HUDEP-2 (cell line): Measurements from ENCODE around the gene DST.

ENCODE experiments used
- DNase-seq, 76 experiments: peaks; one replicate each; lab custom pipeline; 2025; ENCODE audit not compliant: unreplicated experiment in 76 of 76; lab: John Stamatoyannopoulos, UW

DST gene

GRCh38 chr6:56450376-56450775 lies 192.3 kb downstream of the DST start:
- no peak for DNase-seq

GRCh38 chr6:56448046-56448445 lies 194.6 kb downstream of the DST start:
- peak in 1 of 76 experiments; percentile 3 for DNase-seq

- no peak for DNase-seq
Measured at GRCh38 chr6:56445818-56446217, 196.9 kb downstream of the DST start.

DNA sequence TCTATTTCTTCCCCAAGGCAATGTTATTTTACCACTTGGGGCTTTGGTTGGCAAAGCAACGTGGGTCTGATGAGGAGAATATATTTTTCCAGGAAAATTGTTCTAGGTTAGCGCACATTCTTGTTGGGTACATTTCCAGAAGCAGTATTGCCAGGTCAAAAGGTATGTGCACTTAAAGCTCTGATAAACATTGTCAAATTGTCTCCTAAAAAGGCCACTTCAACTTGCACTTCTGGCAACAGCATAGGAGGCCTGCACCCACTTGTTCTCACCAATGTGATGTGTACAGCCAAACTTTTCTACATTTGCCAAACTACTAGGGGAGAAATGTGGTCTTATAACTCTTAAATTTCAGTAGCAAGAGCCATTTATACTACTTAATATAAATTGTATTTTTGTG lies 197.8 kb downstream of the DST start:
- no peak for DNase-seq

DNA sequence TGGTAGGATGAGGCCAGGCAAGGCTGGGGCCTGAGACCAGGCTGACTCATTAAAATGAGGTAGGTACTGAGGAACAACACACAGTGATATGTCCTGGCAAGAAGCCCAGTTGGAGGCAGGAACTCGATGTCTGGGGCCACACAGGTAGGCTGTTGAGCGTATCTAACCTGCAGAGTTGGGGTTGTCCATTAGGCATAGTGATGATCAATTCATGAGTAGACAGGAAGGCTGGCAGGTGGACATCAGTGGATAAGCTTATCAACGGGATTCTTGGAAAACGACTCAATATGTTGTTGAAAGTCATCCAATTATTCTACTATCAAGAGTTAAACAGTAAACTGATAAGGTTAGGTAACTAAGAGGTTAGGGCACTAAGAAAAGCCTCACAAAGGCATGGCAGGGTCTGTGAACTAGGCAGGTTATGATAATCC lies 202.1 kb downstream of the DST start:
- peak in 11 of 76 experiments; percentile 5 to 63 (median 22) for DNase-seq

DNA sequence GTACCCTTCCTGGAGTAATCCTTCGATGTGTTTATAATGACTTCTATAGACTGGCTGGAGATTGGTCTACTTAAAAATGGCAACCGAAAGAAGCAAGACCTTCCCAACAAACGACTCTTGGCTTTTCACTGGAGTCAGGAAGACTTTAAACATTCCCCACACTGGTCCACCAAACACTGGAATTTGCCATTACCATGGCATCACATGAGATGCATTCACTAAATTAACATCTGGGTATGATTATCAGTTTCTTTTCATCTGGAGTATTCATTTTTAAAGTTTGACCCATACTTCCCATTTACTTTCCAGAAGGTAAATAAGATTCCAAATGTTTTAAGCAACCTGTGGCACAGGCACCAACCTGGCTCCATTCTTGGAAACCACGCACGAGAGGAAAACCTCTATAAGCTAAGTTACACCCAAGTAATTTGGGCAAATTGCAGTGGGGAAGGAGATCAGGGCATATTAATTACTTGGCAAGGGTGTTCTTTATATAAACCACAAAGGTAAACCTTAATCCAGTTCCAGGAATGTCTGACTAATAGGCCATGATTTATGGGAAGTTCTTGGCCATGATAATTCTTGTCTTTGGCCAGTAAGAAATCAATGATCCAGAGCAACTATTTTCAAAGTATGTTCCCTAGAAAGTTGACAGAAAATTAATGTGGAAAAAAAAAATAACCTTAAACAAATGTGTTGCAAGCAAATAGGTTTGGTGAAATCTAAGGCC lies 205.4 kb downstream of the DST start:
- no peak for DNase-seq

GRCh38 chr6:56435754-56436153 lies 206.9 kb downstream of the DST start:
- DNase-seq: no peak

- DNase-seq: no peak
Measured at GRCh38 chr6:56435326-56435725, 207.4 kb downstream of the DST start.

DNA sequence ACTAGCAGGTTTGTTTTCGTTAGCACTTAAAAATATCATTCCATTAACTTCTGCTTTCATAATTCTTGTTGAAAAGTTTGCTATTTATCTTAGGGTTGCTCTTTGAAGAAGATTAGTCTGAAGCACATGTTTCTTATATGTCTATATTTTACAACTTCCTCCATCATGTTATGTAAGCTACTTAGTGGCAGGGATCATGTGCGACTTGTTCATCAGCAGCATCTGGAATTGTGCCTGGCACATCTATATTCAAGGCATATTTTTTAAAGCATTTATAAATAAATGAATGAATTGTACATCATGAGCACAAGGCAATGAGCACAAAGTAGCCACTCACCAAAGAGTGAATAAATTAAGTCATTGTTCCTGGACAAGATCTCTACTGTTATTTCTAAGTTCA lies 208.1 kb downstream of the DST start:
- DNase-seq: no peak

DNA sequence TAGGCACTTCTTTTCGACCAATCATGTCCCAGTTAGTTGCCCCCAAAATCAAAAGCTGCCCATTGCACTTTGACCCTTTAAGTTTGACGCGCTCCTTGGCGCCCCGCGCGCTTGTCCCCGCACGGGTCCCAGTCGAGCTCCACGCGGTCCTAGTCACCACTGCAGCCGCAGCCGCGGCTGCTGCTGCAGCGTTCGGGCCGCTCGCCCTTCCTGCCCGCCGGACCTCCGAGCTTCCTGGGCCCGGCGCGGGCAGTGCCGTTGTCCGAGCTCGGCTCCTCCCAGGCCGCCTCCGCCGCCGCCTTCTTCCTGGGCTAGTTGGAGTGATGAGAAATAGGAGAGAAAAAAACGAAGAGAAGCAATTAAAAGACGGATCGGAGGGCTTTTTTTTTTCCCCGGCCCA lies 209.6 kb downstream of the DST start:
- DNase-seq: no peak

- no peak for DNase-seq
Measured at GRCh38 chr6:56432194-56432593, 210.5 kb downstream of the DST start.

DNA sequence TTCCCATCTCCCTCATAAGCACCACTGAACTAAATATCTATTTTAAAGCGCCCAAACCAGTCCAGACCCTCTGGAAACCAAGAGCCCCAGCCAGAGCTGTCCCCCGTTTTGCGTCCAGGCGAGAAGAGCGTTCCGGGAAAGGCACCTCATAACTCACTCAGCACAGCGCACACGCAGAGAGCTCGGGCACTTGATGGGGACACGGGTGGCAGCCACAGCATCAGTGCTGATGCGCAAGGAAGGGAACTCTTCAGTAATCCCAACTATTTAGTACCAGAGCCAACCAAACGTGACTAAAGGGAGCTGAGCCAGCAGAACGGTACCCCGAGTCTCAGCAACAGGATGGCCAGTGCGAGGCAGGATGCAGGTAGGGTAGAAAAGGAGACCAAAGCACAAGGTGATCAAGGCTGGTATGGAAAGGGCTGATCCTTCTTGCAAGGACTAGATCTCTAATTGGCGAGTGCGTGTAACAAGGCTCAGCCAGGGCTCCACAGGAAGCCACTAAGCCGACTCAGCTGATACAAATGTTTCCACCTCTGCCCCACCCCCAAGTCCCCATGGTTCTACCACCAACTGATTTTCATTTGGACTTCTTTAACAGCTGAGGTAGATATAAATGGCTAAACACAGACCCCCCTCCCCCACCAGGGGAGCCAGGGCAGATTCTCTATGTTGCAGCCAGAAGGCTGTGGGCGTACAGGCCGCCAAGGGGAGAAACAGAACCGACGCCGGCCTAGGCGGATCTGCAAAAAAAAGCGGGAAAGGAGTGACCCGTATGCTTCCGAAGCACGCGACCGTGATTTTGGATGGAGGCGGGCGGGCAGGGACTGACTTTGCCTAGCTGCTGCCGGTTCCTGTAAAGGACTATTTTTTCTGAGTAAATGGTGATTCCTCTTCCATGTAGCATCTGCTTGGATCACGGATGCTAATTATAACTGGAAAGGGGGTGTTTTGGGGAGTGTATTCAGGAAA lies 211.8 kb downstream of the DST start:
- no peak for DNase-seq

DNA sequence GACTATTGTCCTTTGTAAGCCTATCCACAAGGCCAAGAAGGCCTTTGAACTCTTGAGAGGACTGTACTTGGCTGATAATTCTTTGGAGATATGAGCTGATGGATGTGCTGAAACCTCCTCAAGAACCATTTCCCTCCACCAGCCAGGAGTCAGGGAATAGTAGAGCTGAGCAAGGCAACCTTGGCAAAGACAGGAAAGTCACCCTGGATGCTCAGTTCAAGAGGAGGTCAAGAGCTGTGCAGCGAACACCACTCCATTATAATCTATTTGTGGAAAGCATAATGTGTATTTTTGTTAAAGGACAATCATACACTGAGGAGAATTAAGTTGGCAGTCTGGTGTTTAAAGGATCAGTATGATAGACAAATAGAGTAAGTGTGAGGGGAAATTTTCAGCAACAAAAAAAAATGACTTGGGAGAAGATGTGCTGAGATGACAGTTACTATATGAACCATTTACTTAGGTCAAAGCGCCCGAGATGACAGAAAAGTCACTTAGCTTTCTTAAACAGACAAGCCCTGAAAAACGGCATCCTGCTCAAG lies 218.1 kb downstream of the DST start:
- DNase-seq: no peak

DNA sequence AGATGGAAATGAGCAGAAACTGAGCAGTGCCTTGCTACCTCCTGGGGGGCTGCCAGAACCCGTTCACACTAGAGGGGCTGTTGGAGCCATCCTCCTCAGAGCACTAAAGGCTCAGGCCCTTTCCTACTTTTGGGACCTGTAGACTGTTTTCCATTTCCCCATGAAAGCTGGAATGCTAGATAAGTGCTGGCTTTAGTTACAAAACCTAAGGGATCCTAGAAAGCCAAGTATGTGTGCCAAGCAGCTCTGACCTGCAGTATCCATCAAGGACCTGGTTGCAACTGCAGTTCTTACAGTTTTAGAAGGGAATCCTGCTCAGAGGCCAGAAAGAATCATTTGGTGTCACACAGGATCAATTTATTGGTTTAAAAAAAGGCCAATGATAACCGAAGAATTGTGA lies 218.6 kb downstream of the DST start:
- no peak for DNase-seq

DNA sequence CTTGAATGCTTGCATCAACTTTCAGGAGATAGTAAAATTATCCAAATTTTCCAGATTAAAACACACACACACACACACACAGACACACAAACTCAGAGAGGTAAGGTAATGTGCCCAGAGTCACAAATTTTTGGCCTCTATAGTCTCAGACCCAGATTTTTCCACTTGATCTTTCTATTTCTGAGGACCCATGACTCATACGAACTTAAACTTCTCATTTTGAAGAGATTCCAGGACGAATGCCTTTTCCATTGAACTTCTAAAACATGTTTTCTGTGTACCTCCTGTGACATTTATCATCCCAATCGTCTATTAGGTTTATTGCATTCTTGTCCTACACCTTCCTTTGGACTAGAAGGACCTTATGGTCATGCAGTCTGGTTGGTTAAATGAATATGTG lies 222.4 kb downstream of the DST start:
- DNase-seq: no peak

DNA sequence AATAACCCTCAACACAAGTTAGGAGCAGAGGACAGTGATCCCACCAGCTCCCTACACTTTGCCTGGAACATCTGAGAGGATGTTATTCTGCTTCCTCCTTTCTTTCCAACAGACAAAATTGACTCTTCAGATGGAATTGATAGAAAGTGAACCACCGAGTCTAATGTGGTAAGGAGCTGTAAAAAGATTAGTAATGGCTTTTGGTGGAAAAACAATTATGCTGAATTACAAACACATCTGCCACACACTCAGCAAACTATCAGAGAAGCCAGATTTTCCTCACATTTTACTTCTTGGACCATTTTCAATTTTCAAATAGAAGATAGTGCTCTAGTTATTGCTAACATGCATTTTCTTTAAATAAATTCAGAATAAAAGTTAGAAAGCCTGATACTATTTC lies 223.5 kb downstream of the DST start:
- no peak for DNase-seq

DNA sequence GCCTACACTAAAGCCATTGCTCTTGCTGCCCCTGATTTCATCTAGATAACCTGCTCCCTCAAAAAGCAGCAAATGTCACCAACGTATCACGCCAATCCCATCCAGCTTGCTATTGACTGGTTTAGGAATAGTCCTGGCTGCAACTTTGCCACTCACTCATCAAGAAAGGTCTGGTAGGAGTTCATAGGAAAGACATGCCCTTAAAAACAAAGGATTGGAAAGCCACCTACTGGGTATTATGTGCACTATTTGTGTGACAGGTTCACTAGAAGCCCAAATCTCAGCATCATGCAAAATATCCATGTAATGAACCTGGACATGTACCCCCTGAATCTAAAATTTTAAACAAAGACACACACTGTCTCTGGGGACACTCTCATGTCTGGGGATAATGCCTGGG lies 224.9 kb downstream of the DST start:
- no peak for DNase-seq

GRCh38 chr6:56416247-56416646 lies 226.4 kb downstream of the DST start:
- DNase-seq: no peak

DNA sequence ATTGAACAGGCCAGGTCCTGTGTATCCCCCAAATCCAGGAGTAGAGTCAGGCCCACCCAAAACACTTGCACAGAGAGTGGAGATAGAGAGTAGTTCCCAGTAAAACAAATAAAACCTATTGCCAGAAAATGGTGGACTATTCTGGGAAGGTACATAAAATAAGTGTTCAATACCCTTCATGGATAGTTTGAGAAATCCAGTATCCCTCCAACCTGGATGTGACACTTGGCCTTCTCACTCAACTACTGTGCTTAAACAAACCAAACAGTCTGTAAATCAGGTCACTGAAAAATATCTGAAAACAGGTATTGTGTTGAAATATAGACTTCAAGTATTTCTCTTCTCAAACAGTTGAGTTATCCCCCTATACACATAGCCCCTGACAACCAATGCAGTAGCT lies 233.7 kb downstream of the DST start:
- DNase-seq: no peak
